ENCODE data around the gene ELL2. TPM values are rescaled to one million over a fixed set of nuclear protein-coding genes. Genes with fewer than 3 reads are reported as not detected.

Gene ELL2
- total RNA-seq, 1 experiment from 2014 or later, result 27.5 TPM

GRCh38 chr5:95975703-95976102 is 14.1 kb upstream of the ELL2 start:
- H2BK15ac ChIP-seq (ENCODE audit: low read depth, low read length), result no peak overlapping the region
- H2BK20ac ChIP-seq (ENCODE audit: low read depth, low read length, poor library complexity, severe bottlenecking), result no peak overlapping the region
- no peaks in the 10 kb centered on the region for H3K79me1 ChIP-seq (ENCODE audit: insufficient read depth, low read depth, low read length, poor library complexity, severe bottlenecking)
- no peak overlapping the region for H3T11ph ChIP-seq (ENCODE audit: low read length)
- H2AFZ ChIP-seq (ENCODE audit: low read length), result no peak overlapping the region
- no peak overlapping the region for H3K56ac ChIP-seq (ENCODE audit: insufficient read length, low read depth, low read length)
- no peaks in the 10 kb centered on the region for H4K20me1 ChIP-seq (ENCODE audit: control insufficient read depth, insufficient read depth, insufficient read length)
- Mint-ChIP-seq H3K4me3 (no peak overlapping the region), H3K36me3 (ENCODE audit: insufficient read depth in 1 of 3, low read depth in 3 of 3) (no peaks in the 10 kb centered on the region), H3K4me1 (no peaks in the 10 kb centered on the region), H3K27ac (no peak overlapping the region), H3K9me3 (no peaks in the 10 kb centered on the region), H3K27me3 (ENCODE audit: low read depth) (no peaks in the 10 kb centered on the region; the same call in 1 of the 2 replicates)
- DNase-seq, result no peak
- H3K18ac ChIP-seq (ENCODE audit: insufficient read length, low read depth, low read length), result no peak overlapping the region
- no peak overlapping the region for H3K4me2 ChIP-seq (ENCODE audit: insufficient read depth, insufficient read length, low read length)
- H3K9me3 ChIP-seq (ENCODE audit: control insufficient read depth, low read depth, low read length), result no peaks in the 10 kb centered on the region
- no peak overlapping the region for H4K5ac ChIP-seq (ENCODE audit: insufficient read length, low read depth, low read length)
- H3K23ac ChIP-seq (ENCODE audit: insufficient read length, low read depth, low read length), result no peak overlapping the region
- no peak overlapping the region for H3K4ac ChIP-seq (ENCODE audit: low read depth, low read length)
- WGBS (ENCODE audit: extremely low coverage, insufficient read length, low lambda C conversion rate), result no CpG with 5 or more reads among the region's 1 CpG
- H3K27ac ChIP-seq (ENCODE audit: insufficient read length, low read depth, low read length), result no peak overlapping the region
- H3K14ac ChIP-seq (ENCODE audit: insufficient read depth, low read length), result no peak overlapping the region
- no peak overlapping the region for H3K9ac ChIP-seq (ENCODE audit: extremely low read depth, insufficient read length, low read length)
- H3K4me1 ChIP-seq (ENCODE audit: insufficient read depth, low read length), result no peaks in the 10 kb centered on the region; the same call in 1 of the 2 replicates
- H4K91ac ChIP-seq (ENCODE audit: insufficient read length, low read depth, low read length), result no peak overlapping the region
- no peaks in the 10 kb centered on the region for H3K23me2 ChIP-seq (ENCODE audit: insufficient read length, low read depth, low read length, poor library complexity, severe bottlenecking)
- no peak overlapping the region for H2AK5ac ChIP-seq (ENCODE audit: insufficient read length, low read length)
- H2BK12ac ChIP-seq (ENCODE audit: insufficient read length, low read depth, low read length), result no peak overlapping the region
- no peaks in the 10 kb centered on the region for H3K79me2 ChIP-seq (ENCODE audit: insufficient read depth, low read length)
- no peaks in the 10 kb centered on the region for H3K27me3 ChIP-seq (ENCODE audit: insufficient read depth, low read length)
- no peak for TF ChIP-seq CTCF (conservative IDR thresholded peaks at IDR 0.05)
- H2BK5ac ChIP-seq (ENCODE audit: insufficient read length, low read length), result no peak overlapping the region
- H4K8ac ChIP-seq (replicated peaks; ENCODE audit: insufficient read length, low read depth, low read length), result no peak overlapping the region
- no peak overlapping the region for H2BK120ac ChIP-seq (ENCODE audit: low read depth, low read length, poor library complexity, severe bottlenecking)
